Activated CD4-positive, alpha-beta T cell treated with anti-CD3 and anti-CD28 coated beads for 24 hours (primary cell): ENCODE measurements around the gene HEXD.
"Not testable (repeated sequence)": the region's sequence is repeated elsewhere in the genome, so short reads cannot be mapped to it uniquely, and the experiment has no call there.

Experiments used
- DNase-seq, 2 donors: peaks; one replicate each; pipeline ENCODE4 v3.0.0-alpha.2; 2020; ENCODE audit warnings: low read depth in 2 of 2

The HEXD gene

DNA sequence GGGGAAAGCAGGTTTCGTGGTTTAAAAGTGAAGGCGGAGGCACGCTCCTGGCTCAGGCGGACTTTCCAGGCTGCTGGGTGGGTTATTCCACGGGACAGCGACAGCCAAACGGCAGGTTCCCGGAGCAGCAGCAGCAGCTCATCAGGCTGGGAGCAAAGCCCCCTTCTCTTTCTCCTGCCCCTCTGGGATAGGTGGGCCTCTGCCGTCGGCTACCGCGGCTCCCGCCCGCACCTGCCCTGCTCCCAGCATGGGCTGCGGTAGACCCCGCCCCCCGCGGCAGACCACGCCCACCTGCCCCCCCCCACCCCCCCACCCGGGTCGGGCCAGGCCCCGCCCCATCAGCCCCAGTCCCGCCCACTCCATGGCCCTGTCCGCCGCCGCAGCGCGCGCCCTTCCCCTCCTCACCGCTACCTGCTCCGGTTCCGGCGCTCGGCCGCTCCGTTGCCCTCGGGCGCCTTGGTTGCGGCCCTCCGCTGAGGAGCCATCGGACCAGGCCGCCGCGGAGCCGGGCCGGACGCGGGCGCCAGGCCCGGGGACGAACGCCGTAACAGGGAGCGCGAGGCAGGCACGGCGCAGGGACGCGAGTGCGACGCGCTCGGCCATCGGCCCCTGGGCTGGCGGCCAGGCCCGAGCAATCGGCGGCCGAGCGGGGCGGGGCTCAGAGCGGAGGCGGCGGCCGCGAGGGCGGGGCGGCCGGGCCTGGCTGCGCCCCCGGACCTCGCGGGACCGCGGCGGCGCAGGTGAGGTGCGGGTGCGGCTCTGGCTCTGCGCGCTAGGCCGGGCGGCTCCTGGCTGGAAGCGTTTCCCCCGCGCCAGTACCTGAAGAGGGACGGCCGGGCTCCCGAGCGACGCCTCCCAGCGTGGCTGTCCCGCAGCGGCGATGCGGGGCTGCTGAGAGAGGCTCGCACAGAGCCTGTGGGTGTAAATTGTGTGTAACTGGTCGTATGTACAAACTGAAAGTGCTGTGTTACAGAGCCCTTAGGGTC is at the start of gene HEXD, which contains the start of gene OGFOD3:
Gene HEXD (plus strand): TSS at position 347 of the 986 bp plus-strand sequence. CDS start 1,453 bp downstream, outside the sequence.
Gene OGFOD3 (minus strand): TSS at position 586 of the 986 bp plus-strand sequence. CDS start 101 bp downstream, at position 485.
- DNase-seq = peak; percentile 65 to 72

DNA sequence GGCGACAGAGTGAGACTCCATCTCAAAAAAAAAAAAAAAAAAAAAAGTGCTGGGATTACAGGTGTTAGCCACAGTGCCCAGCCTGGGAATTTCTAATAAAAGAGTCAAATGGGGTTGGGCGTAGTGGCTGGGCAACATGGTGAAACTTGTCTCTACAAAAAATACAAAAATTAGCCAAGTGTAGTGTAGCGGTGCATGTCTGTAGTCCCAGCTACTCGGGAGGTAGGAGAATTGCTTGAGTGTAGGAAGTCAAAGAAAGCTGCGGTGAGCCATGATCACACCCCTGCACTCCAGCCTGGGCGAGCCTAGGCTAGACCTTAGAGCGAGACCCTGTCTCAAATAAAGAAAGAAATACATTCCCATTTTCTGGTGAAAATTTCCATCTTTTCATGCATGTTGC is 48.9 kb upstream of the HEXD start:
- DNase-seq = no peak

DNA sequence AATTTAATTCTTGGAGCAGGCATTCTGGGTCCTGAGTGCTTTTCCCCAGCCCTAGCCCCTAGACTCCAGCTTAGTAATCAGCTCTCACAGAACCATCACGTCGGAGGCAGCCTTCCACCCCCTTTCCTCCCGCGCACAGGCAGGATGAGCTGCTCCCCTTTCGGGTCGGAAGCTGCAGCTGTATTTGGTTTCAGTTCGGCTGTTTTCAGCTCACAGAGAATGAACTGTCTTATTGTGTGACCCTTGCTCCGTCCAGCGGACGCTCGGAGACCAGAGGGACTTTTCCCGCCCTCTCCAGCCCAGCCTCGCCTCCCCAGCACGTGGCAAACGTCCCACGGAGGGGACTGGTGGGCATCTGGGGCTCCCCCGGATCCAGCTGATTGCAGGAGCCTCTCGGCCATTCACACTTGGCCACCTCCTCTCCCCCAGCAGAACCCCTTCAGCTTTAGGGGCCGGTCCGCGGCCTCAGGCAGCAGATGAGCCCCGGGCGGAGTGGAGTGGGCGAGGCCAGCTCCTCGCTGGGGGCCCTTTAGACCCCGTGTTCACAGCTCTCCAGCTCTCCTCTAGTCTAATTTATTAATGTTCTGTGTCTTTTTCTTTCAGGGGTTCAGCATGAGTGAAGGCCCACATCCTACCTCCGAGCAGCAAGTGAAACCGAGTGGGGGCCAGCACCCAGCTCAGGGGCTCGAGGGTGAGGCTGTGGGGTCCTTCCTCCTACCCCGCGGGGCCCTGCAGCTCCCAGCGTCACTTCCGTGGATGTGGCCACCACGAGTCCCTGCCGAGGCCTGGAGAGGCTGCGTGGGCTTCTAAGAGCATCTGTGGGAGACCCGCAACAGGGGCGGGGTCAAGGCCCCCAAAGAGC is 47.4 kb upstream of the HEXD start:
- DNase-seq = peak in 1 of 2 donors; percentile 31

DNA sequence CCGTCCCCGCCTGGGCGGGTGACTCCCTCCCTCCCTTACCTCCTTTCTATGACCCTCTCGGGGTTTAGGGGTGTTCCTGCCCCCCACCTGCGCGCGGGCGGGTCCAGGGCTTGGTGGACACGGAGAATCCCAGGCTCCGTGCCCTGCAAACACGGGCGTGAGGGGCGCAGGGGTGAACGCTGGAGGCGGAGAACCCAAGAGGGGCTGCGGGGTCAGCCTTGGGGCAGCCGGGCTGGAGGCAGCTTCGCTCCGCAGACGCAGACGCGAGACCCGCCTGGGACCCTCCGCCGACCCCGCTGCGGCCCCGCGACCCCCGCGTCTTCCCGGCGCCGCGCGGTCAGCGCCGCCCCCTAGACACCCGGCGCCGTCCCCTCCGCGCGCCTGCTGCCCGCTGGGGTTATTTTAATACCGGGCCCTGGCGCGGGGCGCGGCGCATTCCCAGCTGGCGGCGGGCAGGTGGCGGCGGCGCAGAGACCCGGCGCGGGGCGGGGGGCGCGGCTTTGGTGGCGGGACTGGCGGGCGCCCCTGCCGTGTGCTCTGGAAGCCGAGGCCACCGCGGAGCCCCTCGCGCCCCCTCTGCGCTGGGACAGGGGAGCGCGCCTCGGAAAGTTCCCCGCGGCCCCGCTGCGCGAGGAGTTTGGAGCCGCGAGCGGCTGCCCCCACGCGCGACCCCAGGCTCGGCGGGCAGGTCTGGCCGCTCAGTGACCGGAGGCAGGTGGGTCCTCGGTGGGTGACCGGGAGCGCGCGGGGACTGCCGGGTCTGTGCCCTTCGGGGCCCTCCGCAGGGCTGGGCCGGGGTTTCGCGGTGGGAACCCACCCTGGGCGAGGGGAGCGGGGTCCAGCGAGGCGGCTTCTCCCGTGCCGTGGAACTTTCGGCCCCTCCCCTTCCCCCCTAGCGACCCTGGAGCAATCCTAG is 46.6 kb upstream of the HEXD start, which contains the start of gene UTS2R:
Gene UTS2R (plus strand): TSS at position 433 of the 916 bp plus-strand sequence. CDS start 2,560 bp downstream, outside the sequence.
- no peak for DNase-seq

DNA sequence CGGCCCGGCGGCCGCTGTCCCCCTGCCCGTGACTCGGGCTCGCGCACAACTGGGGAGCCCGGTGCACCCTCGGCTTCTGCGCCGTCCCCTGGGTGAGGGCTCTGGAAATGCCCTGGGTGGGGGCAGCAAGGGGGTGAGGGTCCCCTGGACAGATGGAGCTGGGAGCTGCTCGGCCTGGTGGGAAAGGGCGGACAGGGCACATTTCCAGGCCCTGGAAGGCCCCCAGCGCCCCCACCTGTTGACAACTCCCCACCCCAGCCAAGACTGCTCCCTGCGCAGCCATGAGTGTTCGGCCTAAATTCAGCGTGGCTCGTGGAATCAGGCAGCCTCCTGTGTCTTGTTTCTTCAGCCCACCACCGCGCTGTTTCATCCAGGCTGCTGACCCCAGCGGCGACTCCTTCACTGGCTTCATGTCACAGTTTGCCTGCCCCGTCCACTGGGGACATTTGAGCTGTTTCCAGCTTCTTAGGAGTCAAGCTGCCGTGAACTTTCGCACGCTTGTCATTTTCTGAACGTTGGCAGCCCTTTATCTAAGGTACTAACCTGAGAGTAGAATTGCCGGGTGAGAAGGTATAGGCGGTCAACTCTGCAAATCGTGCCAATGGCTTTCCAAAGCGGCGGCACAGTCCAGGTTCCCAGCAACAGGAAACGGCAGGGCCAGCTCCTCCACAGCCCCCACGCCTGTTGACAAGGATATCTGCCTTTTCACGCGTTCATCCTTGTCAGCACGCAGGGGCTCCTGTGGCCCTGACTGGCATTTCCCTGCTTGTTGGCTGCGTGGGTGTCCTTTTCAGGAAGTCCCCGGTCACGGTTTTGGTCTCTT is 45.7 kb upstream of the HEXD start:
- no peak for DNase-seq

DNA sequence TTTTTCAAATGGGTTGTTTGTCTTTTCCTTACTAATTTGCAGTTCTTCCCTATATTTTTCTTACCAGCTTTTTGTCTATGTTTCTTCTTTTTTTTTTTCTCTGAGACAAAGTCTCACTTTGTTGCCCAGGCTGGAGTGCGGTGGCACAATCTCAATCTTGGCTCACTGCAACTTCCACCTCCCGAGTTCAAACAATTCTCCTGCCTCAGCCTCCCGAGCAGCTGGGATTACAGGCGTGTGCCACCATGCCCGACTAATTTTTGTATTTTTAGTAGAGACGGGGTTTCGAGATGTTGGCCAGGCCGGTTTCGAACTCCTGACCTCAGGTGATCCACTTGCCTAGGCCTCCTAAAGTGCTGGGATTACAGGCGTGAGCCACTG is 45.1 kb upstream of the HEXD start:
- DNase-seq = not testable (repeated sequence)

DNA sequence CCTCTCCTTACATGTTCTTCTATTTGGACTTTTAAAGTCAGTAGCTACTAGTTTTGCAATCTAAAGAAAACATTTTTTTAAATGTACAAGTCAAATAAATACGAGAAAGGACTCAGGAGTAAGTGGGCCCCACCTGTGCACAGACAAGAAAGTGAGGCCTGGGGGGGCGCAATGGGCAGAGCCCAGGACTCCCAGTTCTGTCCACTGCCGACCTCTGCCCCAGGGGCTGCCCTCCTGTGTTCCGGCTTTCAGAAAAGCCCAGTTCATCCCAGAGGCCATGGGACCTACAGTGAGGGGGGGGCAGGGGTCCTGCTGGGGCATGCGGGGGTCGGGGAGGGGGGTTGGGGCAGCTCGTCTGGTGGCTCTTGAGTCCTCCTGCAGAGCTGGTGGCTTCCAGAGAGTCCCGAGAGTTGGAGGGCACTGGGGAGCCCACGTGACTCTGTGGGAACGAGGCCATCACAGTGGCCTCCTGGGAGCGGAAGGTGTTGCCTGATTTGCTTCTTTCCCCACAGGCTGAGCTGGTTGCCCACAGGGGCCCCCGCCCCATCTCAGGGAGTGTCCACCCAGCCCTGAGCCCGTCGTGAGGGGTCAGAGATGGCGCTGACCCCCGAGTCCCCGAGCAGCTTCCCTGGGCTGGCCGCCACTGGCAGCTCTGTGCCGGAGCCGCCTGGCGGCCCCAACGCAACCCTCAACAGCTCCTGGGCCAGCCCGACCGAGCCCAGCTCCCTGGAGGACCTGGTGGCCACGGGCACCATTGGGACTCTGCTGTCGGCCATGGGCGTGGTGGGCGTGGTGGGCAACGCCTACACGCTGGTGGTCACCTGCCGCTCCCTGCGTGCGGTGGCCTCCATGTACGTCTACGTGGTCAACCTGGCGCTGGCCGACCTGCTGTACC is 44.2 kb upstream of the HEXD start:
- DNase-seq = no peak

DNA sequence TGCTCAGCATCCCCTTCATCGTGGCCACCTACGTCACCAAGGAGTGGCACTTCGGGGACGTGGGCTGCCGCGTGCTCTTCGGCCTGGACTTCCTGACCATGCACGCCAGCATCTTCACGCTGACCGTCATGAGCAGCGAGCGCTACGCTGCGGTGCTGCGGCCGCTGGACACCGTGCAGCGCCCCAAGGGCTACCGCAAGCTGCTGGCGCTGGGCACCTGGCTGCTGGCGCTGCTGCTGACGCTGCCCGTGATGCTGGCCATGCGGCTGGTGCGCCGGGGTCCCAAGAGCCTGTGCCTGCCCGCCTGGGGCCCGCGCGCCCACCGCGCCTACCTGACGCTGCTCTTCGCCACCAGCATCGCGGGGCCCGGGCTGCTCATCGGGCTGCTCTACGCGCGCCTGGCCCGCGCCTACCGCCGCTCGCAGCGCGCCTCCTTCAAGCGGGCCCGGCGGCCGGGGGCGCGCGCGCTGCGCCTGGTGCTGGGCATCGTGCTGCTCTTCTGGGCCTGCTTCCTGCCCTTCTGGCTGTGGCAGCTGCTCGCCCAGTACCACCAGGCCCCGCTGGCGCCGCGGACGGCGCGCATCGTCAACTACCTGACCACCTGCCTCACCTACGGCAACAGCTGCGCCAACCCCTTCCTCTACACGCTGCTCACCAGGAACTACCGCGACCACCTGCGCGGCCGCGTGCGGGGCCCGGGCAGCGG is 43.4 kb upstream of the HEXD start:
- no peak for DNase-seq

DNA sequence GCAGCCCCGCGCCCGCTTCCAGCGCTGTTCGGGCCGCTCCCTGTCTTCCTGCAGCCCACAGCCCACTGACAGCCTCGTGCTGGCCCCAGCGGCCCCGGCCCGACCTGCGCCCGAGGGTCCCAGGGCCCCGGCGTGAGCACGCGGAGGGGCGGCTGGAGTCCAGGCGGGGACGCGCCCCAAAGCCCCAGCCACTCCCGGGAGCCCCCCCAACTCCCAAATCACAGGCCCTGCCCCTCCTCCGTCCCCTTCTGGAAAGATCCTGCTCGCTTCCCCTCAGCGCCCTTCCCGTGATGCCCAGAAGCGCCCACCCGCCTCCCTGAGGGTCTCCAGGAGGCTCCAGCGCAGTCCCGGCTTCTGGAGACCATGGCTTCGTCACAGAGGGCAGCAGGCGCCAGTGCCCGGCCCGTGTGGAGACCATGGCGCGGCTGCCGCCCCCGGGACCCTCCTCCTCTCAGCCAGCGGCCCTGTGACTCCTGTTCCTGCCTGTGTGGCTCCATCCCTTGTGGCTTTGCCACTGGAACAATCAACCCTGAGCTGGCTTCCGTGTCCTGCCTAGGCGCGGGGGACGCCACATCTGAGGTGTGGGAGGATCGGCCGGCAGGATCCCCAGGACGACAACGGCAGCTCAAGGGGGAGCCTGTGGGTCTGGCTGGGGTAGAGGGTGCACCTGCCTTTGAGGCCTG is 42.6 kb upstream of the HEXD start:
- DNase-seq = no peak

DNA sequence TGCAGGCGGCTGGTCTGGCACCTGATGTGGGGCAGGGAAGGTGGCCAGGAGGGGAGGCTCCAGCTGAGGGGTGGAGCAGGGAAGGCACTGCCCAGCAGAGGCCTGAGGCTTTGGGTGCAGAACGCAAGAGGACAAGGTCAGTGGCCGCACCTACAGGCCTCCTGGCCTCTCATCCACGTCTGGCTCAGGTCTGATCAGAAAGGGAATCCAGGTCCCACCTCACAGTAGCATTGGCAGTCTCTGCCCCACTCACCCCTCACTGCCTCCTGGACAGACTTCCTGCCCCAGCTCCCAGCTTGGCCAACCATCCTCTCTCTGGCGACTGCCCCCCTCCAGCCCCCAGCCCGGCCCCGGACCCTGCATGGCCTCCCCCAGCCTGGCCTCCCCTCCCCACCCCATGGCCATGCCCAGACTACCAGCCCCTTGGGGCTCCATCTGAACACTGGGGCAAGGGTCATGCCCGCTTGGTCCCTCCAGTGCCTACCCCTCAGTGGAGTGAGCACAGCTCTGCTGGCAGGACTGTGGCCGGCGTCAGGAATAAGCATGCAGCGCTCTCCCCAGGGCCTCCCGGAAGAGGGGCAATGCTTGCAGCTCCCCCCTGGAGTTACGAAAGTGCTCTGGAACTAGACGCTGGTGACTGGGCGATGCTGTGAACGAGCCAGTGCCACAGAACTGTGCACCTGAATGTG is 42.0 kb upstream of the HEXD start:
- no peak for DNase-seq

DNA sequence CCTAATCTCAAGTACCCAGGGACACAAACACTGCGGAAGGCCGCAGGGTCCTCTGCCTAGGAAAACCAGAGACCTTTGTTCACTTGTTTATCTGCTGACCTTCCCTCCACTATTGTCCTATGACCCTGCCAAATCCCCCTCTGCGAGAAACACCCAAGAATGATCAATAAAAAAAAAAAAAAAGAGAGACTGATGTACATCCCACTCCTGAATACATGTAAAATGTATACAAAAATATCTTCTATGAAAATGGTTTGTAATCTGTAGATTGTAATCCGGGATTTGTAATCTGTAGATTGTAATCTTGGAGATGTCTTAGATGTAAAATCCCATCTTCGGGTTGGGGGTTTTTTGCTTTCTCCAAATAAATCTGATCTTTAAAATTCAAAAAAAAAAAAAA is 40.9 kb upstream of the HEXD start:
- not testable (repeated sequence) for DNase-seq

DNA sequence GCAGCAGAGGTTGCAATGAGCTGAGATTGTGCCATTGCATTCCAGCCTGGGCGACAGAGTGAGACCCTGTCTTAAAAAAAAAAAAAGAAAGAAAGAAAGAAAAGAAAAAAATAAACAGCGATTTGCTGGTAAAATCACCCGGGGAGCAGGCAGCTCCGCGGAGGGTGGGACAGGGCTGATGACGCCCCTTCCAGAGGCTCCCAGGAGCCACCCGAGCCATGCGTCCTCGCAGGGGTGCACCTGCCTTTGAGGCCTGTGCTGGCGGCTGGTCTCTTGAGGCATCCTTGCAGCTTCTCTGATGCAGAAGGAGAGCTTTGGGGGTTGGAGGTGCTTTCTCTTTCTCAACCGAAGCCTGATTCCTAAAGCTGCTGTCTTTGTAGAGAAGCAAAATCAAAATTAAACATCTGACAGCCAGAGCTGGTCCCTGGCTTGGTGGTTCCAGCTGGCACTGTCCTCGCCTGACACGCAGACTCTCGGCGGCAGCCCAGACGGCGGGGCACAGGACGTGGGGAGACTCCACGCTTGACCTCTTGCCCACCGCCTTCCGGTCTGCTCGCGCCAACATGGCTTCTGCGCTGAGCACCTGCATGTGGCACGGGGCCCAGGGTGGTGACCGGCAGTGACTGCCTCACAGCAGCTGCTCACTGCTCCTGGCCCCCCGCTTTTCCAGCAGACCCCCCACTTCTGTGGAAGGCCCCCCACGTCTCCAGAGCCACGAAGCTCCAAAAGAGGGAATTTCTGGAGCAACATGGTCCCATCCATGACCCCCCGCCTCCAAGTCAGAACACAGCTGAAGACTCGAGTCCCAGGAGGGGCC is 40.0 kb upstream of the HEXD start:
- no peak for DNase-seq

DNA sequence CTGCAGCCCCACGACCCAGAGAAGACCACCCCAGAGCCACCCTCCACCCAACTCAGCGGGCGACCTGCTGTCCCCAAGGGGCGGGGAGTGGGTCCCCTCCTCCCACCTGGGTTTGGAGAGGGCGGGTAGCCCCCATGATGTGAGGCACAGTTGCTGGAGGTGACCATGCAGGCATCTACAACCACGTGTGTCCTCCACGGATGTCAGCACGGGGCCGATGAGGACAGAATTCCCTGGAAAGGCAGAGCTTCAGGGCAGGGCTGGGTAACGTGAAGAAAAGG is 39.5 kb upstream of the HEXD start:
- no peak for DNase-seq

DNA sequence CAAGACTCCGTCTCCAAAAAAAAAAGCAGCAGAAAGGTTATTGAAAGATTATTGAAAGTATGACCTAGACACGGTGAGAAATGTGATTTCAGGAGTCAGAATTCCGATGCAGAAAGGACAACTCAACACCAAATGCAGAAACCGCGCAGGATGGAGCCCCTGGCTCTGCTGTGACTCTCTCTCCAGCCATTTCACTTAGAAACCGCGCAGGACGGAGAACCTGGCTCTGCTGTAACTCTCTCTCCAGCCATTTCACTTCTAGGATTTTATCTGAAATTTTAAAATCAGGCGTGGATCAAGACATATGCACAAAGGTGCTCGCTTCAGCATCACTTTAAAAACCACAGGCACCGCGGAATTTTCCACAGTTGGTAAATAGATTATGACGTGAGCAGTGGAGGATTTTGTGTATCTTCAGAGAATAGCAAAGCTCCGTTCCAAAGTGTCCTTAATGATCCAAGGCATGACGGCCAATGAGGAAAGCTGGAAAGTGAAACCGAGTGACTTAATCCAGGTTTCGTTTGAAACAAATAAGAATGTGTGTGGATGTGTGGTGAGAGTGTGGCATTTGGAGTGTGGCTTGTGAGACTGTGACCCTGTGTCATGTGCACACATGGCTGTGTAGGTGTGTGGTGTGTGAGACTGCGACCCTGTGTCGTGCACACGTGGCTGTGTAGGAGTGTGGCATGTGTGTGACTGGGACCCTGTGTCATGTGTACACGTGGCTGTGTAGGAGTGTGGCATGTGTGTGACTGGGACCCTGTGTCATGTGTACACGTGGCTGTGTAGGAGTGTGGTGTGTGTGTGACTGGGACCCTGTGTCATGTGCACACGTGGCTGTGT is 37.1 kb upstream of the HEXD start:
- no peak for DNase-seq

DNA sequence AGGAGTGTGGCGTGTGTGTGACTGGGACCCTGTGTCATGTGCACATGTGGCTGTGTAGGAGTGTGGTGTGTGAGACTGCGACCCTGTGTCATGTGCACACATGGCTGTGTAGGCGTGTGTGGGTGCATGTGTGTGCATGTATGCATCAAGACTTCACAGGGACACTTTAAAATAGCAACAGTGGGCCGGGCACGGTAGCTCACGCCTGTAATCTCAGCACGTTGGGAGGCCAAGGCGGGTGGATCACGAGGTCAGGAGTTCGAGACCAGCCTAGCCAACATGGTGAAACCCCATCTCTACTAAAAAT is 36.5 kb upstream of the HEXD start:
- not testable (repeated sequence) for DNase-seq
